Astrocyte (in vitro differentiated cells and primary cell): ENCODE data around the gene RAET1G. TPM values are rescaled to one million over a fixed set of nuclear protein-coding genes. Genes with fewer than 3 reads are reported as not detected.

Experiments used
- DNase-seq: peaks from one replicate; pipeline ENCODE4 v3.0.0-alpha.2; 2010; ENCODE audit warnings: low read depth
- FAIRE-seq: peaks from 2 replicates; lab custom pipeline; 2011; peaks lifted over from hg19 to GRCh38; lab: Jason Lieb, UNC
- H2AFZ ChIP-seq: 2 replicates; pipeline ENCODE4 v1.6.0; 2012; ENCODE audit warnings: low read depth, low read length, inconsistent platforms
- H3K27ac ChIP-seq: 2 replicates; pipeline ENCODE4 v1.5.1; 2011; ENCODE audit warnings: low read depth, low read length, inconsistent platforms
- H3K27me3 ChIP-seq: 2 replicates; pipeline ENCODE4 v1.6.0; 2011; ENCODE audit warnings: low read length, inconsistent platforms; ENCODE audit not compliant: insufficient read depth
- H3K36me3 ChIP-seq: 2 replicates; pipeline ENCODE4 v1.5.1; 2011; ENCODE audit warnings: low read length, inconsistent platforms; ENCODE audit not compliant: insufficient read depth
- H3K4me1 ChIP-seq: 2 replicates; pipeline ENCODE4 v1.5.1; 2011; ENCODE audit warnings: low read length, inconsistent platforms; ENCODE audit not compliant: insufficient read depth
- H3K4me2 ChIP-seq: 2 replicates; pipeline ENCODE4 v1.6.0; 2012; ENCODE audit warnings: low read length, inconsistent platforms
- H3K4me3 ChIP-seq: 2 replicates; pipeline ENCODE4 v1.5.1; 2011; ENCODE audit warnings: low read depth, mild to moderate bottlenecking, low read length, inconsistent platforms; ENCODE audit not compliant: insufficient read depth
- H3K79me2 ChIP-seq: 2 replicates; pipeline ENCODE4 v1.6.0; 2012; ENCODE audit warnings: mild to moderate bottlenecking, low read length, inconsistent platforms; ENCODE audit not compliant: insufficient read depth
- H3K9ac ChIP-seq: 2 replicates; pipeline ENCODE4 v1.6.0; 2012; ENCODE audit warnings: mild to moderate bottlenecking, low read length, inconsistent platforms
- H3K9me3 ChIP-seq: 2 replicates; pipeline ENCODE4 v1.5.1; 2012; ENCODE audit warnings: low read depth, mild to moderate bottlenecking, low read length, inconsistent platforms; ENCODE audit not compliant: insufficient read depth
- H4K20me1 ChIP-seq: 2 replicates; pipeline ENCODE4 v1.6.0; 2012; ENCODE audit warnings: low read length, inconsistent platforms; ENCODE audit not compliant: insufficient read depth
- H3K27ac Mint-ChIP-seq: one replicate; pipeline ENCODE4 v1.8.0; 2021; ENCODE audit warnings: mild to moderate bottlenecking, mixed read lengths; ENCODE audit not compliant: unreplicated experiment
- H3K27me3 Mint-ChIP-seq: one replicate; pipeline ENCODE4 v1.8.0; 2021; ENCODE audit warnings: low read depth, mixed read lengths; ENCODE audit not compliant: unreplicated experiment
- H3K36me3 Mint-ChIP-seq: one replicate; pipeline ENCODE4 v1.8.0; 2021; ENCODE audit warnings: low read depth, mixed read lengths; ENCODE audit not compliant: unreplicated experiment
- H3K4me1 Mint-ChIP-seq: one replicate; pipeline ENCODE4 v1.8.0; 2021; ENCODE audit warnings: low read depth, mixed read lengths; ENCODE audit not compliant: unreplicated experiment
- H3K4me3 Mint-ChIP-seq: one replicate; pipeline ENCODE4 v1.8.0; 2021; ENCODE audit warnings: mild to moderate bottlenecking, moderate library complexity, mixed read lengths; ENCODE audit not compliant: unreplicated experiment
- H3K9me3 Mint-ChIP-seq: one replicate; pipeline ENCODE4 v1.8.0; 2021; ENCODE audit warnings: mild to moderate bottlenecking, mixed read lengths; ENCODE audit not compliant: unreplicated experiment
- CTCF ChIP-seq: IDR thresholded peaks from 2 replicates; pipeline ENCODE4 v1.5.1; 2011; ENCODE audit warnings: low read depth, mild to moderate bottlenecking, inconsistent platforms, low read length, moderate library complexity; ENCODE audit not compliant: insufficient read depth
- EZH2 ChIP-seq: IDR thresholded peaks from 2 replicates; pipeline ENCODE4 v1.6.1; 2012; ENCODE audit warnings: mild to moderate bottlenecking, low read length, inconsistent platforms; ENCODE audit not compliant: insufficient read depth
- total RNA-seq: library from RNA; stranded (reverse); gene quantifications from 2 replicates; pipeline ENCODE4 v1.2.1, GENCODE V29; 2021

The RAET1G gene
- total RNA-seq, 1 donor from 2014 or later: not detected

GRCh38 chr6:149872233-149872632 is 50.7 kb downstream of the RAET1G start:
- Mint-ChIP-seq H3K27me3 (no peaks in the 10 kb centered on the region), H3K9me3 (peaks cover 2% of the 10 kb centered on the region), H3K27ac (no peak overlapping the region), H3K4me3 (no peak overlapping the region), H3K36me3 (no peaks in the 10 kb centered on the region), H3K4me1 (peaks cover 5% of the 10 kb centered on the region)
- H3K9me3 ChIP-seq: no peaks in the 10 kb centered on the region
- no peaks in the 10 kb centered on the region for H3K36me3 ChIP-seq
- no peak overlapping the region for H3K9ac ChIP-seq
- TF ChIP-seq CTCF (no peak), EZH2 (no peak)
- no peaks in the 10 kb centered on the region for H4K20me1 ChIP-seq
- H3K79me2 ChIP-seq: no peaks in the 10 kb centered on the region
- DNase-seq: no peak
- H2AFZ ChIP-seq: no peak overlapping the region
- no peaks in the 10 kb centered on the region for H3K4me1 ChIP-seq
- peaks cover 3% of the 10 kb centered on the region for H3K27me3 ChIP-seq
- no peak overlapping the region for H3K27ac ChIP-seq
- no peak overlapping the region for H3K4me2 ChIP-seq
- H3K4me3 ChIP-seq: no peak overlapping the region
- FAIRE-seq: no peak

GRCh38 chr6:149871182-149871581 is 51.7 kb downstream of the RAET1G start:
- Mint-ChIP-seq H3K4me1 (peaks cover 5% of the 10 kb centered on the region), H3K27ac (no peak overlapping the region), H3K4me3 (no peak overlapping the region), H3K9me3 (peaks cover 2% of the 10 kb centered on the region), H3K36me3 (no peaks in the 10 kb centered on the region), H3K27me3 (no peaks in the 10 kb centered on the region)
- Histone ChIP-seq H3K4me3 (no peak overlapping the region), H3K9ac (no peak overlapping the region), H3K27me3 (no peaks in the 10 kb centered on the region), H3K36me3 (no peaks in the 10 kb centered on the region), H4K20me1 (no peaks in the 10 kb centered on the region), H2AFZ (no peak overlapping the region), H3K4me2 (no peak overlapping the region), H3K4me1 (no peaks in the 10 kb centered on the region), H3K9me3 (no peaks in the 10 kb centered on the region), H3K27ac (no peak overlapping the region), H3K79me2 (no peaks in the 10 kb centered on the region)
- TF ChIP-seq CTCF: no peak
- FAIRE-seq (no peak), DNase-seq (no peak)

- H3K9me3 Mint-ChIP-seq: peaks cover 2% of the 10 kb centered on the region
- H3K36me3 Mint-ChIP-seq: no peaks in the 10 kb centered on the region
- Histone ChIP-seq H3K4me2 (no peak overlapping the region), H3K4me1 (peaks cover 2% of the 10 kb centered on the region), H3K36me3 (no peaks in the 10 kb centered on the region), H2AFZ (no peak overlapping the region), H4K20me1 (no peaks in the 10 kb centered on the region), H3K27ac (no peak overlapping the region), H3K4me3 (no peak overlapping the region), H3K27me3 (no peaks in the 10 kb centered on the region), H3K9me3 (no peaks in the 10 kb centered on the region), H3K79me2 (no peaks in the 10 kb centered on the region), H3K9ac (no peak overlapping the region)
- no peaks in the 10 kb centered on the region for H3K27me3 Mint-ChIP-seq
- DNase-seq (no peak), FAIRE-seq (no peak)
- H3K4me3 Mint-ChIP-seq: no peak overlapping the region
- TF ChIP-seq CTCF: no peak
- no peak for TF ChIP-seq EZH2
- no peak overlapping the region for H3K27ac Mint-ChIP-seq
- peaks cover 5% of the 10 kb centered on the region for H3K4me1 Mint-ChIP-seq
Observed at GRCh38 chr6:149869275-149869892, 53.5 kb downstream of the RAET1G start.
